HCT116 (cell line): ENCODE data around the gene CCL14.

Experiments used
- CEBPB ChIP-seq: IDR thresholded peaks from 2 replicates; pipeline ENCODE4 v1.6.1; 2012; ENCODE audit warnings: low read depth
- POLR2A ChIP-seq: IDR thresholded peaks from 2 replicates; pipeline ENCODE4 v1.7.0; 2011; ENCODE audit warnings: borderline replicate concordance; ENCODE audit not compliant: insufficient read depth, insufficient read length; ENCODE audit errors: extremely low read depth
- POLR2AphosphoS5 ChIP-seq: IDR thresholded peaks from 2 replicates; pipeline ENCODE4 v1.6.1; 2011; ENCODE audit warnings: mild to moderate bottlenecking, low read depth, low read length, moderate library complexity
- SP1 ChIP-seq: IDR thresholded peaks from 2 replicates; pipeline ENCODE4 v1.6.1; 2012; ENCODE audit warnings: low read depth
- TCF7L2 ChIP-seq: IDR thresholded peaks from 2 replicates; pipeline ENCODE4 v1.7.0; 2011; ENCODE audit warnings: borderline replicate concordance, inconsistent platforms; ENCODE audit not compliant: insufficient read depth, insufficient read length; ENCODE audit errors: extremely low read depth
- YY1 ChIP-seq: IDR thresholded peaks from 2 replicates; pipeline ENCODE4 v1.6.1; 2011; ENCODE audit warnings: low read length, low read depth, moderate library complexity, mild to moderate bottlenecking; ENCODE audit not compliant: insufficient replicate concordance; ENCODE audit errors: extremely low read depth
- ZNF274 ChIP-seq: fragments of 200-500 bp; sonication (Bioruptor generic); IDR thresholded peaks from 2 replicates; pipeline ENCODE4 v1.6.1; 2014; ENCODE audit warnings: mild to moderate bottlenecking, low read depth, low read length, inconsistent platforms
- TF ChIP-seq, protein P1 (sequence below): IDR thresholded peaks from 2 replicates; pipeline ENCODE4 v1.6.1; 2012
- TF ChIP-seq, protein P2 (sequence below), 3 experiments: fragments of 200-600 bp in 1 of 3; sonication (generic) in 1 of 3; IDR thresholded peaks in 2 of 3; conservative IDR thresholded peaks in 1 of 3; 2 replicates each; pipeline ENCODE4 v1.5.1; 2012 to 2017; ENCODE audit warnings: low read depth in 2 of 3, low read length in 2 of 3, antibody characterized with exemption in 1 of 3, borderline replicate concordance in 1 of 3, control low read depth in 1 of 3, mild to moderate bottlenecking in 1 of 3, mixed read lengths in 1 of 3, mixed run types in 1 of 3, moderate library complexity in 1 of 3; ENCODE audit not compliant: insufficient read depth in 1 of 3
- TF ChIP-seq, protein P3 (sequence below): IDR thresholded peaks from 2 replicates; pipeline ENCODE4 v1.6.1; 2012

DNA sequence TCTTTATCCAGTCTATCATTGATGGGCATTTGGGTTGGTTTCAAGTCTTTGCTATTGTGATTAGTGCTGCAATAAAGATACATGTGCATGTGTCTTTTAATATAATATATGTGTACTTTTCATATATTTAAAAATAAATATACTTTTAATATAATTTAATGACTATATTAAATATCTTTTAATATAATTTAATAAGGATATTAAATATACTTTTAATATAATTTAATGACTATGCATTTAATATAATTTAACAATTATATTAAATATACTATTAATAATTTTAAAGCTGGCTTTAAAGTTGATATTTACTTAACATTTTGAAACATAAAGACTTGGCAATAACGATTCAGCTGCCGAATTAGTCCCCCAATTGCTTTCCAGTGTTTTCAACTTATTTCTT lies 30.0 kb upstream of the CCL14 start:
- TF ChIP-seq, protein P1, sequence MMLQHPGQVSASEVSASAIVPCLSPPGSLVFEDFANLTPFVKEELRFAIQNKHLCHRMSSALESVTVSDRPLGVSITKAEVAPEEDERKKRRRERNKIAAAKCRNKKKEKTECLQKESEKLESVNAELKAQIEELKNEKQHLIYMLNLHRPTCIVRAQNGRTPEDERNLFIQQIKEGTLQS: no peak
- TF ChIP-seq POLR2A (no peak), POLR2AphosphoS5 (no peak), TCF7L2 (no peak), SP1 (no peak), ZNF274 (no peak), CEBPB (no peak), YY1 (no peak)
- TF ChIP-seq, protein P2, sequence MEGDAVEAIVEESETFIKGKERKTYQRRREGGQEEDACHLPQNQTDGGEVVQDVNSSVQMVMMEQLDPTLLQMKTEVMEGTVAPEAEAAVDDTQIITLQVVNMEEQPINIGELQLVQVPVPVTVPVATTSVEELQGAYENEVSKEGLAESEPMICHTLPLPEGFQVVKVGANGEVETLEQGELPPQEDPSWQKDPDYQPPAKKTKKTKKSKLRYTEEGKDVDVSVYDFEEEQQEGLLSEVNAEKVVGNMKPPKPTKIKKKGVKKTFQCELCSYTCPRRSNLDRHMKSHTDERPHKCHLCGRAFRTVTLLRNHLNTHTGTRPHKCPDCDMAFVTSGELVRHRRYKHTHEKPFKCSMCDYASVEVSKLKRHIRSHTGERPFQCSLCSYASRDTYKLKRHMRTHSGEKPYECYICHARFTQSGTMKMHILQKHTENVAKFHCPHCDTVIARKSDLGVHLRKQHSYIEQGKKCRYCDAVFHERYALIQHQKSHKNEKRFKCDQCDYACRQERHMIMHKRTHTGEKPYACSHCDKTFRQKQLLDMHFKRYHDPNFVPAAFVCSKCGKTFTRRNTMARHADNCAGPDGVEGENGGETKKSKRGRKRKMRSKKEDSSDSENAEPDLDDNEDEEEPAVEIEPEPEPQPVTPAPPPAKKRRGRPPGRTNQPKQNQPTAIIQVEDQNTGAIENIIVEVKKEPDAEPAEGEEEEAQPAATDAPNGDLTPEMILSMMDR (IDR thresholded peaks at IDR 0.05 in 2 of 3, conservative IDR thresholded peaks at IDR 0.05 in 1 of 3; ENCODE audit: borderline replicate concordance in 1 of 3, insufficient read depth in 1 of 3, low read depth in 2 of 3, low read length in 2 of 3): no peak
- TF ChIP-seq, protein P3, sequence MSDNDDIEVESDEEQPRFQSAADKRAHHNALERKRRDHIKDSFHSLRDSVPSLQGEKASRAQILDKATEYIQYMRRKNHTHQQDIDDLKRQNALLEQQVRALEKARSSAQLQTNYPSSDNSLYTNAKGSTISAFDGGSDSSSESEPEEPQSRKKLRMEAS: no peak
